ENCODE measurements around the gene B3GALT5.

The B3GALT5 gene

GRCh38 chr21:39612233-39613040 is at the start of gene B3GALT5:
B3GALT5 (plus strand) TSS chr21:39612940; CDS start chr21:39660560, 47,620 bp downstream.
- peak within 1 kb of the TSS; percentile 50 for H3K4me3 ChIP-seq (replicated peaks; ENCODE audit: low read depth, low read length)
- TF ChIP-seq CTCF (IDR thresholded peaks at IDR 0.05; ENCODE audit: low read depth, low read length, missing control alignments) = no peak
- no peak for DNase-seq (ENCODE audit: extremely low read depth, low read depth)

- no peak for DNase-seq (ENCODE audit: extremely low read depth, low read depth)
- TF ChIP-seq CTCF (IDR thresholded peaks at IDR 0.05; ENCODE audit: low read depth, low read length, missing control alignments) = no peak
- H3K4me3 ChIP-seq (replicated peaks; ENCODE audit: low read depth, low read length) = no peak overlapping the region
Observed at GRCh38 chr21:39564200-39564599, 48.5 kb upstream of the B3GALT5 start.

GRCh38 chr21:39567180-39567972 is 45.4 kb upstream of the B3GALT5 start:
- DNase-seq (ENCODE audit: extremely low read depth, low read depth) = no peak
- no peak for TF ChIP-seq CTCF (IDR thresholded peaks at IDR 0.05; ENCODE audit: low read depth, low read length, missing control alignments)

GRCh38 chr21:39568361-39568760 is 44.4 kb upstream of the B3GALT5 start:
- no peak overlapping the region for H3K4me3 ChIP-seq (replicated peaks; ENCODE audit: low read depth, low read length)
- no peak for DNase-seq (ENCODE audit: extremely low read depth, low read depth)
- no peak for TF ChIP-seq CTCF (IDR thresholded peaks at IDR 0.05; ENCODE audit: low read depth, low read length, missing control alignments)

More at GRCh38 chr21:39567180-39567972, 45.4 kb upstream of the B3GALT5 start:
- no peak overlapping the region for H3K4me3 ChIP-seq (replicated peaks; ENCODE audit: low read depth, low read length)

GRCh38 chr21:39575775-39576174 is 37.0 kb upstream of the B3GALT5 start:
- TF ChIP-seq CTCF (IDR thresholded peaks at IDR 0.05; ENCODE audit: low read depth, low read length, missing control alignments) = no peak
- H3K4me3 ChIP-seq (replicated peaks; ENCODE audit: low read depth, low read length) = no peak overlapping the region
- no peak for DNase-seq (ENCODE audit: extremely low read depth, low read depth)

GRCh38 chr21:39576518-39577128 is 36.1 kb upstream of the B3GALT5 start:
- H3K4me3 ChIP-seq (replicated peaks; ENCODE audit: low read depth, low read length) = no peak overlapping the region
- no peak for TF ChIP-seq CTCF (IDR thresholded peaks at IDR 0.05; ENCODE audit: low read depth, low read length, missing control alignments)
- DNase-seq (ENCODE audit: extremely low read depth, low read depth) = no peak
